Osteocyte (in vitro differentiated cells): Measurements from ENCODE around the gene GSG1L2. TPM values are rescaled to one million over a fixed set of nuclear protein-coding genes. Genes with fewer than 3 reads are reported as not detected.
"Not testable (repeated sequence)": the region's sequence is repeated elsewhere in the genome, so short reads cannot be mapped to it uniquely, and the experiment has no call there.

Experiments used
- DNase-seq: peaks from one replicate; pipeline ENCODE4 v3.0.0; 2021; ENCODE audit warnings: mixed read lengths; ENCODE audit not compliant: unreplicated experiment; ENCODE audit errors: extremely low spot score
- H3K27ac Mint-ChIP-seq: one replicate; pipeline ENCODE4 v1.8.0; 2021; ENCODE audit warnings: mild to moderate bottlenecking, mixed read lengths; ENCODE audit not compliant: unreplicated experiment
- H3K27me3 Mint-ChIP-seq: one replicate; pipeline ENCODE4 v1.8.0; 2021; ENCODE audit warnings: mixed read lengths; ENCODE audit not compliant: unreplicated experiment
- H3K36me3 Mint-ChIP-seq: one replicate; pipeline ENCODE4 v1.8.0; 2021; ENCODE audit warnings: mixed read lengths; ENCODE audit not compliant: unreplicated experiment
- H3K4me1 Mint-ChIP-seq: one replicate; pipeline ENCODE4 v1.8.0; 2021; ENCODE audit warnings: mixed read lengths; ENCODE audit not compliant: unreplicated experiment
- H3K4me3 Mint-ChIP-seq: one replicate; pipeline ENCODE4 v1.8.0; 2021; ENCODE audit warnings: mild to moderate bottlenecking, moderate library complexity, mixed read lengths; ENCODE audit not compliant: unreplicated experiment
- H3K9me3 Mint-ChIP-seq: one replicate; pipeline ENCODE4 v1.8.0; 2021; ENCODE audit warnings: mixed read lengths; ENCODE audit not compliant: unreplicated experiment
- total RNA-seq: library from RNA; stranded (reverse); gene quantifications from 2 replicates; pipeline ENCODE4 v1.2.1, GENCODE V29; 2021
- TF ChIP-seq, protein P1 (sequence below): fragments of 200-600 bp; sonication (generic); IDR thresholded peaks from 2 replicates; pipeline ENCODE4 v1.5.0; 2021; ENCODE audit warnings: antibody characterized with exemption, mild to moderate bottlenecking, moderate library complexity

The GSG1L2 gene
- total RNA-seq, 1 donor from 2014 or later: not detected

DNA sequence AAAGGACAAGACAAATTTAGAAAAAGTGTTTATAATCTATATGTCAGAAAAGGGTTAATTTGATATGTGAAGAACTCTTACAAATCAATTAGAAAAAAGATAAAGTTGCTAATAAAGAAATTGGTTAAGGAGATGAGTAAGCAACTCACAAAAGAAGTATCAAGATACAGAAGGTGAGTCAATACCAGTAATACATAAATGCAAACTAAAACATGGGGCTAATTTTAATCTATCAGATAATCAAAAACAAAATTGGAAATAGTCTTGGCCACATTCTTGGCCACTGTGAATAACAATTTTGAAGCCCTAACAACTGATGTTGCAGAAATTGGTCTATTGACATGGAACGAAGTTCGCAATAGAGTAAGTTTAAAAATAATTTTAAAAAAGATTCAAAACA lies 37.3 kb downstream of the GSG1L2 start:
- H3K27me3 Mint-ChIP-seq: peaks cover 30% of the 10 kb centered on the region
- no peaks in the 10 kb centered on the region for H3K9me3 Mint-ChIP-seq
- TF ChIP-seq, protein P1, sequence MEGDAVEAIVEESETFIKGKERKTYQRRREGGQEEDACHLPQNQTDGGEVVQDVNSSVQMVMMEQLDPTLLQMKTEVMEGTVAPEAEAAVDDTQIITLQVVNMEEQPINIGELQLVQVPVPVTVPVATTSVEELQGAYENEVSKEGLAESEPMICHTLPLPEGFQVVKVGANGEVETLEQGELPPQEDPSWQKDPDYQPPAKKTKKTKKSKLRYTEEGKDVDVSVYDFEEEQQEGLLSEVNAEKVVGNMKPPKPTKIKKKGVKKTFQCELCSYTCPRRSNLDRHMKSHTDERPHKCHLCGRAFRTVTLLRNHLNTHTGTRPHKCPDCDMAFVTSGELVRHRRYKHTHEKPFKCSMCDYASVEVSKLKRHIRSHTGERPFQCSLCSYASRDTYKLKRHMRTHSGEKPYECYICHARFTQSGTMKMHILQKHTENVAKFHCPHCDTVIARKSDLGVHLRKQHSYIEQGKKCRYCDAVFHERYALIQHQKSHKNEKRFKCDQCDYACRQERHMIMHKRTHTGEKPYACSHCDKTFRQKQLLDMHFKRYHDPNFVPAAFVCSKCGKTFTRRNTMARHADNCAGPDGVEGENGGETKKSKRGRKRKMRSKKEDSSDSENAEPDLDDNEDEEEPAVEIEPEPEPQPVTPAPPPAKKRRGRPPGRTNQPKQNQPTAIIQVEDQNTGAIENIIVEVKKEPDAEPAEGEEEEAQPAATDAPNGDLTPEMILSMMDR: no peak
- H3K4me1 Mint-ChIP-seq: peaks cover 6% of the 10 kb centered on the region
- no peak overlapping the region for H3K27ac Mint-ChIP-seq
- no peak for DNase-seq
- no peaks in the 10 kb centered on the region for H3K36me3 Mint-ChIP-seq
- H3K4me3 Mint-ChIP-seq: no peak overlapping the region

DNA sequence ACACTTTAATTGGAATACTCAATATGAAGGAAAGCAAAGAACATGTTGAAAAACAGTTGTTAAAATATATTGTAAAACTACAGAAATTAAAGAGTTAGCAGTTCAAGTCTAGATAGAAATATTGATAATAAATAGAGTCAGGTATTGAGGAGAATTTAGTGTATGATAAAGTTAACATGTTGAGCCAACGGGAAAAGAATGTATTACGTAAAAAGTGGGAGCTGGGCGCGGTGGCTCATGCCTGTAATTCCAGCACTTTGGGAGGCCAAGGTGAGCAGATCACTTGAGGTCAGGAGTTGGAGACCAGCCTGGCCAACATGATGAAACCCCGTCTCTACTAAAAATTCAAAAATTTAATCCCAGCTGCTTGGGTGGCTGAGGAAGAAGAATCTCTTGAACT lies 38.4 kb downstream of the GSG1L2 start:
- peaks cover 38% of the 10 kb centered on the region for H3K27me3 Mint-ChIP-seq
- DNase-seq, H3K9me3 Mint-ChIP-seq, H3K4me1 Mint-ChIP-seq, H3K27ac Mint-ChIP-seq, H3K4me3 Mint-ChIP-seq, H3K36me3 Mint-ChIP-seq: not testable (repeated sequence)

DNA sequence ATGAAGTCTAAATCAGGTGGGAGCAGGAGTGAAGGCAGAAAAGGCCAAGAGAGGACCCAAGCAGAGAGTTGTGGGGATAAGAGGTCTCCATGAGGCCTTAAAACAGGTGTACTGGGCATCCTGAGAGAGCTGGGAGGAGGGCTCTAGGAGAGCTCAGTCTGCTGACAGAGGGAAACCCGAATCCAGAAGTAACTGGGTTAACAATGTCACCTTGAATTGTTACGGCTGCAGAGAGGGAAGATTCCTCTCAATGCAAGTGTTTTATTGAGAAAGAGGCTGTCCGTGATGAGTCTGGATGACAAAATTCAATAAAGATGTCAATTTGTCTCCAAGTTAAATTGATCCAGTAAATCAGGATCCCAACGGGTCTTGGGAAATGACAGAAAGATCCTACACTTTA lies 38.8 kb downstream of the GSG1L2 start:
- Mint-ChIP-seq H3K36me3 (no peaks in the 10 kb centered on the region), H3K27ac (no peak overlapping the region), H3K4me1 (peaks cover 3% of the 10 kb centered on the region), H3K9me3 (no peaks in the 10 kb centered on the region), H3K4me3 (no peak overlapping the region), H3K27me3 (peaks cover 40% of the 10 kb centered on the region)
- TF ChIP-seq, protein P1: no peak
- no peak for DNase-seq

DNA sequence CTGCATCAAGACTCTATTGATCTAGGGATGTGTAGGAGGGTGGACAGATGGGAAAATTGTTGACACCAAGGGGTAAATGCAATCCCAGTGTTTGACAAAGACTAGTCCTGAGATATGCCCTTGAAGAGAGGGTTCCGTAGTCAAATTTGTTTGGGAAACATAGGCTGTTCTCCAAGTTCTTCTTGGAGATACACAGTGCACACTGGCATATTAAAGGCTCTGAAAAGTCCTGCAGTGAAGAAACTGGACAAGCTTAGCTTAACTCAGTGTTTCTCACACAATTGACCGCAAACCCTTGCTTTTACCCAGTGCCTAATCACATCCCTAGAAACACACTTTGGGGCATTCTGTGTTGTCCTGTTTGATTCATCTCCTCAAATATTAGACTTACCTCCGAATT lies 41.3 kb downstream of the GSG1L2 start:
- no peak overlapping the region for H3K4me3 Mint-ChIP-seq
- no peaks in the 10 kb centered on the region for H3K36me3 Mint-ChIP-seq
- H3K4me1 Mint-ChIP-seq: peaks cover 3% of the 10 kb centered on the region
- peaks cover 3% of the 10 kb centered on the region for H3K9me3 Mint-ChIP-seq
- TF ChIP-seq, protein P1: no peak
- no peak for DNase-seq
- peaks cover 54% of the 10 kb centered on the region for H3K27me3 Mint-ChIP-seq
- no peak overlapping the region for H3K27ac Mint-ChIP-seq

DNA sequence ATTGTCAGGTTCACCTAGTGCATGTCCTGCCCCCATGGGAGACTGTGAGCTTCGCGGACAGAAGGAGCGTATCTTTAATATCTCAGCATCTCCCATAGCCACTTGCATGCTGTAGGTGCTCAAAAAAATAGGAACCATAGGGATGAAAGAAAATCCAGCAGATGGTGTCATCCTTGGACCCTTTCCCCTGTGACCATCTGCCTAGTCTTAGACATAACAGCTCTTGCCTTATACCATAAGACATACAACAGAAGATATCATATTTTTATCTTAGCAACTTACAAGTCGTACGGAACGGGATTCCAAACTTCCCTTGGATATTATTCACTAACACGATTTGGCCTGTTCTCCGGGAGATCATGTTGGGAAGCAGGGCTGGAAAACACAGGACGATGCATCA lies 45.0 kb downstream of the GSG1L2 start:
- DNase-seq: no peak
- no peaks in the 10 kb centered on the region for H3K36me3 Mint-ChIP-seq
- H3K27me3 Mint-ChIP-seq: peaks cover 48% of the 10 kb centered on the region
- no peak overlapping the region for H3K27ac Mint-ChIP-seq
- H3K4me3 Mint-ChIP-seq: no peak overlapping the region
- H3K4me1 Mint-ChIP-seq: peaks cover 3% of the 10 kb centered on the region
- peaks cover 3% of the 10 kb centered on the region for H3K9me3 Mint-ChIP-seq
- TF ChIP-seq, protein P1: no peak

DNA sequence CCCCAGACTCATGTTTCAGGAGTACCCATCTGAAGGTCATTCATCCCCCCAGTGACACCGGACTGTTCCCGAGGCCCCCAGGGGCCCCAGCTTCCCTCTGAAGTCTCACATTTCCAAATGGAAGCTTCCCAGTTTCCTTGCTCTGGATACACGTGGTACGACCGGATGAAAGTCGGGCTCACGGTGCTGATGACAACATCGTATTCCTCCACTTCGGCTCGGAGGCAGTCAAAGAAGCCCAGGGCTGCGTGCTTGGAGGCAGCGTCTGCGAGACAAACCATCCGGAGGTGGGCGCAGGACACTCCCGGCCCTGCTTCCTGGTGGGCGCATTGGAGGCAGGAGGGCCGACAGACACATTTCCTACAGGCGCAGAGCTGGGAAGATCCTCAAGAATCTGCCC lies 49.2 kb downstream of the GSG1L2 start:
- DNase-seq: no peak
- Mint-ChIP-seq H3K9me3 (peaks cover 3% of the 10 kb centered on the region), H3K27ac (no peak overlapping the region), H3K4me3 (no peak overlapping the region), H3K36me3 (no peaks in the 10 kb centered on the region), H3K4me1 (no peaks in the 10 kb centered on the region), H3K27me3 (peaks cover 15% of the 10 kb centered on the region)
- TF ChIP-seq, protein P1: no peak
